ENCODE measurements around the gene DCTN1.

DCTN1 gene

GRCh38 chr2:74316627-74317295 lies 63.4 kb downstream of the DCTN1 start:
- no peak for DNase-seq

- no peak for DNase-seq
Measured at GRCh38 chr2:74314107-74314506, 66.0 kb downstream of the DCTN1 start.

DNA sequence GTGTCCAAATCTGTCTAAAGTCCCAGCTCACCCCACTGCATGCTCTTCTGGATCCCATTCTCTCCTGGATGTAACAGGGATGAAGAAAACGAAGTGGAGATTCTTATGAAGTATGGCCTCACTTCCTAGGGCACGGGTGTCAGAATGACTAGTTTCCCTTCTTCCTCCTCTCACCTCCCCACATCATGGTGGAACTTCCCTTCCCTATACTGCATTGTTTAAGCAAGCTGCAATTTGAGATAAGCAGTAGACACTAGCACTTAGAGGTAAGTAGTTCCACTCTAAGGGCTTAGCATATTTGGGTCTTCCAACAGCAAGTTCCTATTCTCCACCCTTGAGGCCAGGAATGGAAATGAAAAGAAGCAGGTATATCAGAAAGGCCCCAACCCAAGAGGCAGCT lies 66.6 kb downstream of the DCTN1 start:
- no peak for DNase-seq

DNA sequence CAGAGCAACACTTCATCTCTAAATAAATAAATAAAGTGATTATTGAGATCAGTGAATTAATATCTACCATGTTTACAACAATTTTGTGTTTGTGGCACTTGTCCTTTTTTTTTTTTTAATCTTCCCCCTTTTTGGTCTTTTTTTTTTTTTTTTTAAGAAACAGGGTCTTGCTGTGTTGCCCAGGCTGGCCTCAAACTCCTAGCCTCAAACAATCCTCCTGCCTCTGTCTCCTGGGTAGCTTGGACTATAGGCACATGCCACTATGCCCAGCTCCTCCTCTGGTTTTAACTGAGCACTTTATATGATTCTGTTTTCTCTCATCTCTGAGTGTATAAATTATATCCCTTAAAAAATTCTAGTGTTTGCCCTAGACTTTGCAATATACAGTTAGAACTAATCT lies 67.2 kb downstream of the DCTN1 start:
- no peak for DNase-seq

Data from cerebellar nuclear complex (tissue), 1 donor.